Measurements from ENCODE around the gene GMCL1. TPM values are rescaled to one million over a fixed set of nuclear protein-coding genes. Genes with fewer than 3 reads are reported as not detected.

The GMCL1 gene
- total RNA-seq, 1 experiment from 2014 or later, result 63.8 TPM

DNA sequence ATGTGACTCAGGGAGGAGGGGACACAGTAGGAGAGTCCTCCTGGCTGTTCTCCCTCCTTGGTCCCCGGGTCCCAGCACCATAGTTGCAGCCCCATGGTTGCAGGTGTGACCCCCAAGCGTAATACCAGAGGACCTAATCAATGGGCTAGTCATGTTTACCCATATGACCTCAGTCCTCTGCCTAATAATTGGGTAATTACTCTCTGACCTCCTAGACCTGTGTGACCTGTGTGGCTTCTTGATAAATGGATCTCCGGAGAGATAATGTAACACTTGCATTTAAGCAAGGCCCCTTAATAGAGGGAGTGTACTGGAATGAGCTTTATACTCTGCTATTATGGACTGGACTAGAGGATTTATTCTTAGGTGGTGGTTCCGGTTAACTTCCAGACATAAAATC is 32.2 kb upstream of the GMCL1 start:
- no TSS peak for BruUV-seq (replicated peaks)

DNA sequence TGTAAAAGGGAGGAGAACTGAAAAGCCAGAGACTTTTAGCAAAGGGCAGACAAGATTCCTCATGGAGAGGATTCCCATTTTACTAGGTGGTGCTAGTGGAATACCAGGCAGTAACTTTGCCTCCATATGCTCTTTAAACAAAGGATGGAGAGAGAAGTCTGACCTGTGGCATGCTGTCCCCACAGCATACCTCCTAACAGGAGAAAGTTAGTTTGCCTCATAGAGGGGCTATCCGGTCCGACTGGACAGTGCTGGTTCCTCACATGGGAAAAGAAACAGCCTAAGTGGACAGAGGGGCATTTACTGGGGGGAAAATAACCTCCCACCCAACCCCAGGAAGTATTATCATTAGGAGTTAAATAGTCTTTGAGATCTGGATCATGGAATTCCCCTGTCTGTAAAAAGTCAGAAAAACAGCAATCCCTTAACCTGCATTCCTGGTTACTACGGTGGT is 31.6 kb upstream of the GMCL1 start:
- peak overlapping the region; percentile 89 for H3K27ac Mint-ChIP-seq (ENCODE audit: unreplicated experiment)
- BruUV-seq (replicated peaks), result no TSS peak
- peaks cover 72% of the 10 kb centered on the region for H3K4me1 Mint-ChIP-seq (ENCODE audit: low read depth, unreplicated experiment)
- TF ChIP-seq, protein P1, sequence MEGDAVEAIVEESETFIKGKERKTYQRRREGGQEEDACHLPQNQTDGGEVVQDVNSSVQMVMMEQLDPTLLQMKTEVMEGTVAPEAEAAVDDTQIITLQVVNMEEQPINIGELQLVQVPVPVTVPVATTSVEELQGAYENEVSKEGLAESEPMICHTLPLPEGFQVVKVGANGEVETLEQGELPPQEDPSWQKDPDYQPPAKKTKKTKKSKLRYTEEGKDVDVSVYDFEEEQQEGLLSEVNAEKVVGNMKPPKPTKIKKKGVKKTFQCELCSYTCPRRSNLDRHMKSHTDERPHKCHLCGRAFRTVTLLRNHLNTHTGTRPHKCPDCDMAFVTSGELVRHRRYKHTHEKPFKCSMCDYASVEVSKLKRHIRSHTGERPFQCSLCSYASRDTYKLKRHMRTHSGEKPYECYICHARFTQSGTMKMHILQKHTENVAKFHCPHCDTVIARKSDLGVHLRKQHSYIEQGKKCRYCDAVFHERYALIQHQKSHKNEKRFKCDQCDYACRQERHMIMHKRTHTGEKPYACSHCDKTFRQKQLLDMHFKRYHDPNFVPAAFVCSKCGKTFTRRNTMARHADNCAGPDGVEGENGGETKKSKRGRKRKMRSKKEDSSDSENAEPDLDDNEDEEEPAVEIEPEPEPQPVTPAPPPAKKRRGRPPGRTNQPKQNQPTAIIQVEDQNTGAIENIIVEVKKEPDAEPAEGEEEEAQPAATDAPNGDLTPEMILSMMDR (IDR thresholded peaks at IDR 0.05; ENCODE audit: unreplicated experiment), result no peak
- DNase-seq, result no peak
- no peaks in the 10 kb centered on the region for H3K9me3 Mint-ChIP-seq (ENCODE audit: low read depth, unreplicated experiment)
- no peaks in the 10 kb centered on the region for H3K27me3 Mint-ChIP-seq (ENCODE audit: unreplicated experiment)
- CTCF ChIA-PET, result no interaction called here
- peaks cover 72% of the 10 kb centered on the region for H3K36me3 Mint-ChIP-seq (ENCODE audit: insufficient read depth, unreplicated experiment)
- intact Hi-C loops (cut with micrococcal nuclease; ENCODE audit: unreplicated experiment), result no loop called here
- peak overlapping the region; percentile 50 for H3K4me3 Mint-ChIP-seq (ENCODE audit: low read depth, unreplicated experiment)

More for the DNA sequence above, 32.2 kb upstream of the GMCL1 start:
- H3K27me3 Mint-ChIP-seq (ENCODE audit: unreplicated experiment), result no peaks in the 10 kb centered on the region
- intact Hi-C loops (cut with micrococcal nuclease; ENCODE audit: unreplicated experiment), result no loop called here
- H3K36me3 Mint-ChIP-seq (ENCODE audit: insufficient read depth, unreplicated experiment), result peaks cover 71% of the 10 kb centered on the region
- H3K4me3 Mint-ChIP-seq (ENCODE audit: low read depth, unreplicated experiment), result peak overlapping the region; percentile 50
- no peaks in the 10 kb centered on the region for H3K9me3 Mint-ChIP-seq (ENCODE audit: low read depth, unreplicated experiment)
- no peak for DNase-seq
- H3K4me1 Mint-ChIP-seq (ENCODE audit: low read depth, unreplicated experiment), result peaks cover 71% of the 10 kb centered on the region
- CTCF ChIA-PET, result interaction anchor here (0.8 kb wide), 1 partner anchor 72 kb away, joined by 3 read pairs; no protein-coding TSS in a partner anchor
- TF ChIP-seq, protein P1 (IDR thresholded peaks at IDR 0.05; ENCODE audit: unreplicated experiment), result no peak
- H3K27ac Mint-ChIP-seq (ENCODE audit: unreplicated experiment), result peak overlapping the region; percentile 89

DNA sequence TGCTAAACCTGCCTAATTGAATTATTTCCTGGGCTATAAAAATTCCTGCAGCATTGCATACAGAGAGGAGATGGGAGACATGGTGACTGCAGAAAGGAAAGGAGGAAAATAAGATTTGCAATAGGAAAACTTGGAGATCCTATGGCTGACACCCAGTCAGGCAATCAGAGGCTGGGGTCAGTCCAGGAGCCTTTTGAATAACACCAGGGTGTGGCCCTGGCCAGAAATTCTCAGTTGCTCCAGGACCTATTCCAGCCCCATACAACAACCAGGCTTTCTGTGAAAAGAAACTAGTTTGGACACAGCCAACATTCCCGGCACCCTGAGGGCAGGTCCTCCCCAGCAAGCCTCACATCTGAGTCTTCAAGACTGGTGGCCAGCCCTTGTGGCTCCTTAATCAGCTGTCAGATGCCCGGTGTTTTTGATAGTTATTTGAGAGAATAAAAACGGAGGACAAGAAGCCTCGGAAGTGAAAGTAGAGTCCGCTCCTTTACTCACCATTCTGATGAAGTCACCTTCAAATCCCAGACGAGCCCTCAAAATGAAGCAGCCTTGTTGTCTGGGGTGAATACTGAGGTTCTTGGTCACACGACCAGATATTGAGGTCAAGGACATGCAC is 31.1 kb upstream of the GMCL1 start:
- Mint-ChIP-seq H3K27me3 (ENCODE audit: unreplicated experiment) (no peaks in the 10 kb centered on the region), H3K4me1 (ENCODE audit: low read depth, unreplicated experiment) (peaks cover 69% of the 10 kb centered on the region), H3K27ac (ENCODE audit: unreplicated experiment) (peak overlapping the region; percentile 89), H3K36me3 (ENCODE audit: insufficient read depth, unreplicated experiment) (peaks cover 72% of the 10 kb centered on the region), H3K9me3 (ENCODE audit: low read depth, unreplicated experiment) (no peaks in the 10 kb centered on the region), H3K4me3 (ENCODE audit: low read depth, unreplicated experiment) (peak overlapping the region; percentile 50)
- no peak for DNase-seq
- TF ChIP-seq, protein P1 (IDR thresholded peaks at IDR 0.05; ENCODE audit: unreplicated experiment), result no peak
- no TSS peak for BruUV-seq (replicated peaks)
- intact Hi-C loops (cut with micrococcal nuclease; ENCODE audit: unreplicated experiment), result no loop called here
- CTCF ChIA-PET, result interaction anchor here (2.0 kb wide), 1 partner anchor 74 kb away, joined by 7 read pairs; no protein-coding TSS in a partner anchor

DNA sequence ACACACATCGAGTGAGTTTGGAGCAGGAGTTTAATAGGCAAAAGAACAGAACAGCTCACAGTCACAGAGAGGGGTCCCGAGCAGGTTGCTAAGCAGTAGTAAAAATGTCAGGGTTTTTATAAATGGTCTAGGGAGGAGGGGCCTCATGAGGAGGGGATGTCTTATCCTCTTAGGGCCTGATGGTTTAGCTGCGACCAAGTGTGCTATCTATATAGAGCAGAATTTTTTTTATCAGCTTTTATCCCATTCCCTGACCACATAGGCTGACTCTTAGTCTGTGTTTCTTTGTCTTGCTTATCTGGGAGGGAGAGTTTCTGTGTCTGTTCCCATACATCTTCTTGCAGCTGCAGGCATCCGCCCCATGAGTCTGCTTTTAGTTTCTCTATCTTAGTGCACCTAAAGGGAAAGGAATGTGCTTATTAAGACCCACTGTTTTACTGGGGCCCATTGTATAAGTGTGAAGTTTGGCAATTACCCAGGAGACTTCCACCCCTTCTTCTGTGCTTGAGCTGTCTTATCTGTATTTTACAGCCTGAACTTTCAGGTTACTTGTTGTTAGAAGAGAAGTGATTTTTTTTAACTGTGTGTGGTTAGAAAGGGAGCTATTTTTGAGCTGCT is 30.4 kb upstream of the GMCL1 start:
- BruUV-seq (replicated peaks), result no TSS peak
- TF ChIP-seq, protein P1 (IDR thresholded peaks at IDR 0.05; ENCODE audit: unreplicated experiment), result no peak
- H3K27ac Mint-ChIP-seq (ENCODE audit: unreplicated experiment), result peak overlapping the region; percentile 89
- no peaks in the 10 kb centered on the region for H3K27me3 Mint-ChIP-seq (ENCODE audit: unreplicated experiment)
- peaks cover 72% of the 10 kb centered on the region for H3K4me1 Mint-ChIP-seq (ENCODE audit: low read depth, unreplicated experiment)
- intact Hi-C loops (cut with micrococcal nuclease; ENCODE audit: unreplicated experiment), result no loop called here
- no peak for DNase-seq
- H3K9me3 Mint-ChIP-seq (ENCODE audit: low read depth, unreplicated experiment), result no peaks in the 10 kb centered on the region
- H3K36me3 Mint-ChIP-seq (ENCODE audit: insufficient read depth, unreplicated experiment), result peaks cover 76% of the 10 kb centered on the region
- CTCF ChIA-PET, result interaction anchor here (2.0 kb wide), 1 partner anchor 74 kb away, joined by 7 read pairs; no protein-coding TSS in a partner anchor
- H3K4me3 Mint-ChIP-seq (ENCODE audit: low read depth, unreplicated experiment), result peak overlapping the region; percentile 50

Measured in Calu3 (cell line).